Measurements from ENCODE around the gene ISG15. TPM values are rescaled to one million over a fixed set of nuclear protein-coding genes. Genes with fewer than 3 reads are reported as not detected.

Gene ISG15
- total and polyA plus RNA-seq, 2 of the 13 experiments (the other 11 are each of a cell fraction or from before 2014, with no cell fraction given) = 42.1 to 54.9 TPM

DNA sequence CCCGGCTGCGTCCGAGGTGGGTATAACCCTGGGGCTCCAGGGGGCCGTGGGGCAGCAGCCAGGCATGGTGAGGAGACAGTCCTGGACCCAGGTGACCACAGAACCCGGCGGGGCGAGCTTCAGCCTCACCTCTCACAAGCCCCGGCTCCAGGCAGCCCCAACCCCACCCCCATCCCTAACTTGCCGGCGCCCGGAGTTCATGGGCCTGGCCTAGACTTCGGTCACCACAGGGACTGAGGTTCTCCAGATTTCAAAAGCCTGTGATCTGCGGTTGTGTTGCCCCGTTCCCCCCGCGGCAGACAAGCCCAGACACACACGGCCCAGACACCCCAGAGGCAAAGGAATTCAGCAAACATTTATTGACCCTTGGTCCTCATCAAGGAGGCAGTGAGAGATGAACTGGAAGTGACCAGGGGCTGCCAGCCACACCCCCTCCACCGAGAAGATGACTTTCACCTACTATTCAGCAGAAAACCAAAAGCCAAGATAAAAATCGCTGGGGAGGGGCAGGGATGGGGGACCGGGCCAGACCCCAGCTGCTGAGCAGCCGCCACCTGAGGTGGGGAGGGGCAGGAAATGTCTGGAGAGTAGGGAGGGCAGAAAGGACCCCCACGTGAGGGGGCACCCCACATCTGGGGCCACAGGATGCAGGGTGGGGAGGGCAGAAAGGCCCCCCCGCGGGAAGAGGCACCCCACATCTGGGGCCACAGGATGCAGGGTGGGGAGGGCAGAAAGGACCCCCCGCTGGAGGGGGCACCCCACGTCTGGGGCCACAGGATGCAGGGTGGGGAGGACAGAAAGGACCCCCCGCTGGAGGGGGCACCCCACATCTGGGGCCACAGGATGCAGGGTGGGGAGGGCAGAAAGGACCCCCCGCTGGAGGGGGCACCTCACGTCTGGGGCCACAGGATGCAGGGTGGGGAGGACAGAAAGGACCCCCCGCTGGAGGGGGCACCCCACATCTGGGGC is 17.3 kb upstream of the ISG15 start (continued):
- TF ChIP-seq SRSF4 (IDR thresholded peaks at IDR 0.05; ENCODE audit: low read depth, low read length, poor library complexity, severe bottlenecking) = no peak
- no peak for TF ChIP-seq SP2 (CRISPR knock-in tag; IDR thresholded peaks at IDR 0.05)
- TF ChIP-seq AGO2 (optimal IDR thresholded peaks at IDR 0.05; ENCODE audit: low read depth, low read length) = peak; percentile 49
- TF ChIP-seq JDP2 (CRISPR knock-in tag; IDR thresholded peaks at IDR 0.05; ENCODE audit: borderline replicate concordance) = no peak
- no peak for TF ChIP-seq ZNF7 (CRISPR knock-in tag; IDR thresholded peaks at IDR 0.05)
- no peak for TF ChIP-seq ARNT (IDR thresholded peaks at IDR 0.05)
- no peak for TF ChIP-seq ZSCAN31 (CRISPR knock-in tag; IDR thresholded peaks at IDR 0.05; ENCODE audit: low read depth)
- TF ChIP-seq BRD4 (CRISPR knock-in tag; IDR thresholded peaks at IDR 0.05) = no peak
- TF ChIP-seq, protein P1, sequence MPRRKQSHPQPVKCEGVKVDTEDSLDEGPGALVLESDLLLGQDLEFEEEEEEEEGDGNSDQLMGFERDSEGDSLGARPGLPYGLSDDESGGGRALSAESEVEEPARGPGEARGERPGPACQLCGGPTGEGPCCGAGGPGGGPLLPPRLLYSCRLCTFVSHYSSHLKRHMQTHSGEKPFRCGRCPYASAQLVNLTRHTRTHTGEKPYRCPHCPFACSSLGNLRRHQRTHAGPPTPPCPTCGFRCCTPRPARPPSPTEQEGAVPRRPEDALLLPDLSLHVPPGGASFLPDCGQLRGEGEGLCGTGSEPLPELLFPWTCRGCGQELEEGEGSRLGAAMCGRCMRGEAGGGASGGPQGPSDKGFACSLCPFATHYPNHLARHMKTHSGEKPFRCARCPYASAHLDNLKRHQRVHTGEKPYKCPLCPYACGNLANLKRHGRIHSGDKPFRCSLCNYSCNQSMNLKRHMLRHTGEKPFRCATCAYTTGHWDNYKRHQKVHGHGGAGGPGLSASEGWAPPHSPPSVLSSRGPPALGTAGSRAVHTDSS (CRISPR knock-in tag; conservative IDR thresholded peaks at IDR 0.05) = no peak
- TF ChIP-seq, protein P2, sequence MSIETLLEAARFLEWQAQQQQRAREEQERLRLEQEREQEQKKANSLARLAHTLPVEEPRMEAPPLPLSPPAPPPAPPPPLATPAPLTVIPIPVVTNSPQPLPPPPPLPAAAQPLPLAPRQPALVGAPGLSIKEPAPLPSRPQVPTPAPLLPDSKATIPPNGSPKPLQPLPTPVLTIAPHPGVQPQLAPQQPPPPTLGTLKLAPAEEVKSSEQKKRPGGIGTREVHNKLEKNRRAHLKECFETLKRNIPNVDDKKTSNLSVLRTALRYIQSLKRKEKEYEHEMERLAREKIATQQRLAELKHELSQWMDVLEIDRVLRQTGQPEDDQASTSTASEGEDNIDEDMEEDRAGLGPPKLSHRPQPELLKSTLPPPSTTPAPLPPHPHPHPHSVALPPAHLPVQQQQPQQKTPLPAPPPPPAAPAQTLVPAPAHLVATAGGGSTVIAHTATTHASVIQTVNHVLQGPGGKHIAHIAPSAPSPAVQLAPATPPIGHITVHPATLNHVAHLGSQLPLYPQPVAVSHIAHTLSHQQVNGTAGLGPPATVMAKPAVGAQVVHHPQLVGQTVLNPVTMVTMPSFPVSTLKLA (IDR thresholded peaks at IDR 0.05) = no peak
- TF ChIP-seq MXI1 (IDR thresholded peaks at IDR 0.05; ENCODE audit: borderline replicate concordance, low read depth, low read length) = no peak
- TF ChIP-seq, protein P3, sequence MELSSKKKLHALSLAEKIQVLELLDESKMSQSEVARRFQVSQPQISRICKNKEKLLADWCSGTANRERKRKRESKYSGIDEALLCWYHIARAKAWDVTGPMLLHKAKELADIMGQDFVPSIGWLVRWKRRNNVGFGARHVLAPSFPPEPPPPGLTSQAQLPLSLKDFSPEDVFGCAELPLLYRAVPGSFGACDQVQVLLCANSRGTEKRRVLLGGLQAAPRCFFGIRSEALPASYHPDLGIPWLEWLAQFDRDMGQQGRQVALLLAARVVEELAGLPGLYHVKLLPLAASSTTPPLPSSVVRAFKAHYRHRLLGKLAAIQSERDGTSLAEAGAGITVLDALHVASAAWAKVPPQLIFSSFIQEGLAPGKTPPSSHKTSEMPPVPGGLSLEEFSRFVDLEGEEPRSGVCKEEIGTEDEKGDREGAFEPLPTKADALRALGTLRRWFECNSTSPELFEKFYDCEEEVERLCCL (CRISPR knock-in tag; IDR thresholded peaks at IDR 0.05; ENCODE audit: borderline replicate concordance) = no peak
- TF ChIP-seq MAFK (conservative IDR thresholded peaks at IDR 0.05 in 1 of 2, IDR thresholded peaks at IDR 0.05 in 1 of 2; ENCODE audit: low read length in 2 of 2) = no peak
- TF ChIP-seq MED1 (CRISPR knock-in tag; IDR thresholded peaks at IDR 0.05) = peak; percentile 46; the same call in 1 of the 2 replicates
- TF ChIP-seq, protein P4, sequence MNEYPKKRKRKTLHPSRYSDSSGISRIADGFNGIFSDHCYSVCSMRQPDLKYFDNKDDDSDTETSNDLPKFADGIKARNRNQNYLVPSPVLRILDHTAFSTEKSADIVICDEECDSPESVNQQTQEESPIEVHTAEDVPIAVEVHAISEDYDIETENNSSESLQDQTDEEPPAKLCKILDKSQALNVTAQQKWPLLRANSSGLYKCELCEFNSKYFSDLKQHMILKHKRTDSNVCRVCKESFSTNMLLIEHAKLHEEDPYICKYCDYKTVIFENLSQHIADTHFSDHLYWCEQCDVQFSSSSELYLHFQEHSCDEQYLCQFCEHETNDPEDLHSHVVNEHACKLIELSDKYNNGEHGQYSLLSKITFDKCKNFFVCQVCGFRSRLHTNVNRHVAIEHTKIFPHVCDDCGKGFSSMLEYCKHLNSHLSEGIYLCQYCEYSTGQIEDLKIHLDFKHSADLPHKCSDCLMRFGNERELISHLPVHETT (CRISPR knock-in tag; conservative IDR thresholded peaks at IDR 0.05) = no peak
- no peak for TF ChIP-seq ZNF737 (CRISPR knock-in tag; IDR thresholded peaks at IDR 0.05; ENCODE audit: borderline replicate concordance)
- TF ChIP-seq ZFY (CRISPR knock-in tag; IDR thresholded peaks at IDR 0.05) = peak; percentile 50; the same call in 1 of the 2 replicates
- peak; percentile 68 for TF ChIP-seq ZFX (CRISPR knock-in tag; IDR thresholded peaks at IDR 0.05; ENCODE audit: low read depth)
- TF ChIP-seq TCF7L2 (IDR thresholded peaks at IDR 0.05; ENCODE audit: low read depth, low read length) = no peak
- no peak for TF ChIP-seq ZNF225 (CRISPR knock-in tag; IDR thresholded peaks at IDR 0.05)
- TF ChIP-seq, protein P5, sequence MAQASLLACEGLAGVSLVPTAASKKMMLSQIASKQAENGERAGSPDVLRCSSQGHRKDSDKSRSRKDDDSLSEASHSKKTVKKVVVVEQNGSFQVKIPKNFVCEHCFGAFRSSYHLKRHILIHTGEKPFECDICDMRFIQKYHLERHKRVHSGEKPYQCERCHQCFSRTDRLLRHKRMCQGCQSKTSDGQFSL (CRISPR knock-in tag; IDR thresholded peaks at IDR 0.05) = no peak
- TF ChIP-seq ZNF577 (CRISPR knock-in tag; IDR thresholded peaks at IDR 0.05; ENCODE audit: borderline replicate concordance, low read depth) = no peak
- TF ChIP-seq ZSCAN9 (CRISPR knock-in tag; IDR thresholded peaks at IDR 0.05; ENCODE audit: borderline replicate concordance) = no peak
- TF ChIP-seq CCDC6 (CRISPR knock-in tag; IDR thresholded peaks at IDR 0.05) = no peak

All from HepG2 (cell line).